Measurements from ENCODE around the gene CALML3.

CALML3 gene

GRCh38 chr10:5528989-5529701 lies 4.4 kb downstream of the CALML3 start:
- Histone ChIP-seq H3K27me3 (replicated peaks; ENCODE audit: control insufficient read depth, insufficient read depth, low read length) (peaks cover 2% of the 10 kb centered on the region), H3K4me3 (replicated peaks; ENCODE audit: low read depth, low read length) (no peak overlapping the region), H3K36me3 (ENCODE audit: control insufficient read depth, insufficient read depth, low read length) (no peaks in the 10 kb centered on the region)
- no peak for TF ChIP-seq CTCF (IDR thresholded peaks at IDR 0.05; ENCODE audit: insufficient read depth, low read length, poor library complexity, severe bottlenecking)
- no peak for DNase-seq (ENCODE audit: extremely low read depth, insufficient read length)

- no peak for DNase-seq (ENCODE audit: extremely low read depth, insufficient read length)
- TF ChIP-seq CTCF (IDR thresholded peaks at IDR 0.05; ENCODE audit: insufficient read depth, low read length, poor library complexity, severe bottlenecking), result no peak
- Histone ChIP-seq H3K27me3 (replicated peaks; ENCODE audit: control insufficient read depth, insufficient read depth, low read length) (peaks cover 2% of the 10 kb centered on the region), H3K4me3 (replicated peaks; ENCODE audit: low read depth, low read length) (no peak overlapping the region), H3K36me3 (ENCODE audit: control insufficient read depth, insufficient read depth, low read length) (no peaks in the 10 kb centered on the region)
Observed at GRCh38 chr10:5529702-5530411, 5.1 kb downstream of the CALML3 start.

GRCh38 chr10:5530412-5530806 lies 5.6 kb downstream of the CALML3 start:
- Histone ChIP-seq H3K36me3 (ENCODE audit: control insufficient read depth, insufficient read depth, low read length) (no peaks in the 10 kb centered on the region), H3K27me3 (replicated peaks; ENCODE audit: control insufficient read depth, insufficient read depth, low read length) (peaks cover 2% of the 10 kb centered on the region), H3K4me3 (replicated peaks; ENCODE audit: low read depth, low read length) (no peak overlapping the region)
- no peak for TF ChIP-seq CTCF (IDR thresholded peaks at IDR 0.05; ENCODE audit: insufficient read depth, low read length, poor library complexity, severe bottlenecking)
- DNase-seq (ENCODE audit: extremely low read depth, insufficient read length), result no peak

- peaks cover 2% of the 10 kb centered on the region for H3K27me3 ChIP-seq (replicated peaks; ENCODE audit: control insufficient read depth, insufficient read depth, low read length)
Observed at GRCh38 chr10:5530846-5531557, 6.2 kb downstream of the CALML3 start.

More at GRCh38 chr10:5530846-5531557, 6.2 kb downstream of the CALML3 start:
- Histone ChIP-seq H3K36me3 (ENCODE audit: control insufficient read depth, insufficient read depth, low read length) (no peaks in the 10 kb centered on the region), H3K4me3 (replicated peaks; ENCODE audit: low read depth, low read length) (no peak overlapping the region)
- no peak for DNase-seq (ENCODE audit: extremely low read depth, insufficient read length)
- no peak for TF ChIP-seq CTCF (IDR thresholded peaks at IDR 0.05; ENCODE audit: insufficient read depth, low read length, poor library complexity, severe bottlenecking)

All from GM06990 (cell line).